Duodenal mucosa (tissue), 2 donors: ENCODE results near the gene CHMP6.
A peak's percentile ranks its signal among the peaks of the same experiment; 100 is the strongest.

Experiments
- H3K27ac ChIP-seq: one replicate; pipeline ENCODE4 v1.7.0; 2013; ENCODE audit warnings: low read depth, low read length
- H3K27me3 ChIP-seq, 2 donors: one replicate each; pipeline ENCODE4 v1.7.0; 2013; ENCODE audit warnings: low read length in 2 of 2, control low read depth in 1 of 2; ENCODE audit not compliant: insufficient read depth in 2 of 2, control insufficient read depth in 1 of 2
- H3K36me3 ChIP-seq, 2 donors: one replicate each; pipeline ENCODE4 v1.7.0; 2013; ENCODE audit warnings: low read length in 2 of 2, control low read depth in 1 of 2; ENCODE audit not compliant: insufficient read depth in 2 of 2, control insufficient read depth in 1 of 2
- H3K4me1 ChIP-seq, 2 donors: one replicate each; pipeline ENCODE4 v1.7.0; 2013; ENCODE audit warnings: low read length in 2 of 2, control low read depth in 1 of 2; ENCODE audit not compliant: insufficient read depth in 2 of 2, control insufficient read depth in 1 of 2
- H3K4me3 ChIP-seq, 2 donors: one replicate each; pipeline ENCODE4 v1.7.0; 2013; ENCODE audit warnings: low read length in 2 of 2, low read depth in 1 of 2
- H3K9ac ChIP-seq, 2 donors: one replicate each; pipeline ENCODE4 v1.7.0; 2013; ENCODE audit warnings: low read length in 2 of 2, low read depth in 1 of 2
- H3K9me3 ChIP-seq, 2 donors: one replicate each; pipeline ENCODE4 v1.7.0; 2013; ENCODE audit warnings: low read length in 2 of 2, control low read depth in 1 of 2; ENCODE audit not compliant: control insufficient read depth in 1 of 2

Gene CHMP6

GRCh38 chr17:81002409-81003361, 11.0 kb downstream of the CHMP6 start:
- Histone ChIP-seq H3K4me3 (peak overlapping the region in 1 of 2 donors; percentile 6), H3K9ac (no peak overlapping the region), H3K36me3 (peaks cover 12 to 27% of the 10 kb centered on the region in 2 donors), H3K27ac (no peak overlapping the region), H3K4me1 (peaks cover 28 to 38% of the 10 kb centered on the region in 2 donors), H3K27me3 (peaks cover 8 to 16% of the 10 kb centered on the region in 2 donors), H3K9me3 (no peaks in the 10 kb centered on the region)

GRCh38 chr17:81003711-81004475, 12.3 kb downstream of the CHMP6 start:
- Histone ChIP-seq H3K9me3 (no peaks in the 10 kb centered on the region), H3K36me3 (peaks cover 4 to 15% of the 10 kb centered on the region in 2 donors), H3K4me3 (peak overlapping the region in 1 of 2 donors; percentile 3), H3K4me1 (peaks cover 28 to 38% of the 10 kb centered on the region in 2 donors), H3K9ac (no peak overlapping the region), H3K27ac (no peak overlapping the region), H3K27me3 (peaks cover 8 to 16% of the 10 kb centered on the region in 2 donors)

GRCh38 chr17:81006891-81007290, 15.2 kb downstream of the CHMP6 start:
- no peak overlapping the region for H3K4me3 ChIP-seq
- peaks cover 8 to 16% of the 10 kb centered on the region in 2 donors for H3K27me3 ChIP-seq
- H3K9ac ChIP-seq: no peak overlapping the region
- H3K36me3 ChIP-seq: no peaks in the 10 kb centered on the region
- peaks cover 12 to 15% of the 10 kb centered on the region in 2 donors for H3K4me1 ChIP-seq
- peaks cover 0 to 6% of the 10 kb centered on the region in 2 donors for H3K9me3 ChIP-seq
- H3K27ac ChIP-seq: no peak overlapping the region

- peaks cover 8 to 16% of the 10 kb centered on the region in 2 donors for H3K27me3 ChIP-seq
- peaks cover 3 to 5% of the 10 kb centered on the region in 2 donors for H3K4me1 ChIP-seq
- H3K9ac ChIP-seq: no peak overlapping the region
- H3K27ac ChIP-seq: no peak overlapping the region
- H3K9me3 ChIP-seq: peaks cover 0 to 6% of the 10 kb centered on the region in 2 donors
- H3K4me3 ChIP-seq: no peak overlapping the region
- H3K36me3 ChIP-seq: no peaks in the 10 kb centered on the region
Observed at GRCh38 chr17:81008140-81008539, 16.5 kb downstream of the CHMP6 start.

GRCh38 chr17:81009136-81009535, 17.5 kb downstream of the CHMP6 start:
- Histone ChIP-seq H3K9ac (no peak overlapping the region), H3K9me3 (peaks cover 0 to 6% of the 10 kb centered on the region in 2 donors), H3K36me3 (no peaks in the 10 kb centered on the region), H3K27me3 (peaks cover 8 to 12% of the 10 kb centered on the region in 2 donors), H3K4me1 (peaks cover 3 to 5% of the 10 kb centered on the region in 2 donors), H3K4me3 (no peak overlapping the region), H3K27ac (no peak overlapping the region)

- Histone ChIP-seq H3K9ac (no peak overlapping the region), H3K9me3 (peaks cover 0 to 6% of the 10 kb centered on the region in 2 donors), H3K4me3 (no peak overlapping the region), H3K27ac (no peak overlapping the region), H3K27me3 (peaks cover 1 to 4% of the 10 kb centered on the region in 2 donors), H3K36me3 (no peaks in the 10 kb centered on the region), H3K4me1 (no peaks in the 10 kb centered on the region)
Observed at GRCh38 chr17:81010935-81011334, 19.3 kb downstream of the CHMP6 start.

- no peak overlapping the region for H3K4me3 ChIP-seq
- H3K9ac ChIP-seq: no peak overlapping the region
- no peaks in the 10 kb centered on the region for H3K27me3 ChIP-seq
- no peaks in the 10 kb centered on the region for H3K36me3 ChIP-seq
- H3K27ac ChIP-seq: no peak overlapping the region
- H3K9me3 ChIP-seq: peaks cover 5 to 6% of the 10 kb centered on the region in 2 donors
- H3K4me1 ChIP-seq: no peaks in the 10 kb centered on the region
Observed at GRCh38 chr17:81011951-81012350, 20.3 kb downstream of the CHMP6 start.

GRCh38 chr17:81012574-81013447, 21.2 kb downstream of the CHMP6 start:
- Histone ChIP-seq H3K9ac (no peak overlapping the region), H3K36me3 (no peaks in the 10 kb centered on the region), H3K27me3 (no peaks in the 10 kb centered on the region), H3K9me3 (peaks cover 5 to 6% of the 10 kb centered on the region in 2 donors), H3K4me1 (peaks cover 3% of the 10 kb centered on the region in 2 donors), H3K4me3 (no peak overlapping the region), H3K27ac (no peak overlapping the region)

GRCh38 chr17:81013642-81014041, 22.0 kb downstream of the CHMP6 start:
- no peak overlapping the region for H3K4me3 ChIP-seq
- H3K9me3 ChIP-seq: peaks cover 5 to 6% of the 10 kb centered on the region in 2 donors
- no peak overlapping the region for H3K27ac ChIP-seq
- no peaks in the 10 kb centered on the region for H3K36me3 ChIP-seq
- H3K9ac ChIP-seq: no peak overlapping the region
- H3K27me3 ChIP-seq: no peaks in the 10 kb centered on the region
- peaks cover 9 to 11% of the 10 kb centered on the region in 2 donors for H3K4me1 ChIP-seq
